SK-N-SH (cell line): ENCODE results near the gene BCR. TPM values are rescaled to one million over a fixed set of nuclear protein-coding genes. Genes with fewer than 3 reads are reported as not detected.

ENCODE experiments used
- CTCF ChIA-PET: fragments of 300-600, 350-600 bp; formaldehyde crosslinking; extraction: SDS; loops from one replicate; lab custom pipeline; 2021; lab: Yijun Ruan, JAX
- POLR2A ChIA-PET: fragments of 350-600 bp; sonication (Branson Sonifier 250); formaldehyde crosslinking; extraction: SDS; loops from one replicate; lab custom pipeline; 2020; ENCODE audit warnings: antibody characterized with exemption, inconsistent platforms; lab: Yijun Ruan, JAX
- DNase-seq: peaks from one replicate; pipeline ENCODE4 v3.0.0; 2012
- H2AFZ ChIP-seq: fragments of 200-600 bp; sonication (generic); 2 replicates; pipeline ENCODE4 v1.8.1; 2016; ENCODE audit warnings: antibody characterized with exemption, mild to moderate bottlenecking, low read depth
- H3F3A ChIP-seq: fragments of 200-600 bp; sonication (generic); replicated peaks from 2 replicates; pipeline ENCODE3; 2016; ENCODE audit warnings: antibody characterized with exemption, mild to moderate bottlenecking; ENCODE audit not compliant: insufficient read depth
- H3K27ac ChIP-seq, 2 experiments: fragments of 200-500 bp in 1 of 2; fragments of 200-600 bp in 1 of 2; sonication (Bioruptor generic) in 1 of 2; sonication (generic), shearing (Covaris generic) in 1 of 2; 2 replicates each; pipeline versions ENCODE4 v1.5.1 to v1.6.1; 2014 to 2016; ENCODE audit warnings: low read depth in 2 of 2, inconsistent platforms in 1 of 2, low read length in 1 of 2, mild to moderate bottlenecking in 1 of 2, mixed read lengths in 1 of 2
- H3K27me3 ChIP-seq: fragments of 200-600 bp; sonication (generic), shearing (Covaris generic); 2 replicates; pipeline ENCODE4 v1.6.1; 2016; ENCODE audit warnings: mixed run types; ENCODE audit not compliant: insufficient read depth
- H3K36me3 ChIP-seq, 2 experiments: fragments of 200-500 bp in 1 of 2; fragments of 200-600 bp in 1 of 2; sonication (Bioruptor generic) in 1 of 2; sonication (generic) in 1 of 2; replicated peaks in 1 of 2; 2 replicates each; pipeline versions ENCODE3 to v1.5.1; 2014 to 2016; ENCODE audit warnings: low read length in 1 of 2, mild to moderate bottlenecking in 1 of 2; ENCODE audit not compliant: insufficient read depth in 2 of 2, control insufficient read depth in 1 of 2
- H3K4me1 ChIP-seq, 2 experiments: fragments of 200-500 bp in 1 of 2; fragments of 200-600 bp in 1 of 2; sonication (Bioruptor generic) in 1 of 2; sonication (generic), shearing (Covaris generic) in 1 of 2; 2 replicates each; pipeline versions ENCODE4 v1.5.1 to v1.6.1; 2014 to 2016; ENCODE audit warnings: low read depth in 1 of 2, low read length in 1 of 2, mixed run types in 1 of 2; ENCODE audit not compliant: insufficient read depth in 2 of 2, control insufficient read depth in 1 of 2
- H3K4me2 ChIP-seq: fragments of 200-600 bp; sonication (generic), shearing (Covaris generic); 2 replicates; pipeline ENCODE4 v1.6.1; 2017; ENCODE audit warnings: mixed run types
- H3K4me3 ChIP-seq, 2 experiments: fragments of 200-500 bp in 1 of 2; fragments of 200-600 bp in 1 of 2; sonication (Bioruptor generic) in 1 of 2; sonication (generic), shearing (Covaris generic) in 1 of 2; 2 replicates each; pipeline versions ENCODE4 v1.5.1 to v1.8.1; 2014 to 2016; ENCODE audit warnings: low read depth in 2 of 2, inconsistent platforms in 1 of 2, low read length in 1 of 2, mild to moderate bottlenecking in 1 of 2, mixed read lengths in 1 of 2, moderate library complexity in 1 of 2
- H3K79me2 ChIP-seq: fragments of 200-600 bp; sonication (generic); 2 replicates; pipeline ENCODE4 v1.8.1; 2017; ENCODE audit warnings: mild to moderate bottlenecking; ENCODE audit not compliant: insufficient read depth
- H3K9ac ChIP-seq: fragments of 200-600 bp; sonication (generic); 2 replicates; pipeline ENCODE4 v1.6.1; 2017; ENCODE audit warnings: mixed run types
- H3K9me2 ChIP-seq: fragments of 200-600 bp; sonication (generic); 2 replicates; pipeline ENCODE4 v1.6.1; 2017; ENCODE audit warnings: mixed run types
- H3K9me3 ChIP-seq: fragments of 200-600 bp; sonication (generic); 2 replicates; pipeline ENCODE4 v1.6.1; 2017; ENCODE audit warnings: mixed run types, mild to moderate bottlenecking, moderate library complexity
- H4K20me1 ChIP-seq: fragments of 200-600 bp; sonication (generic); 2 replicates; pipeline ENCODE4 v1.6.1; 2017; ENCODE audit warnings: mild to moderate bottlenecking, mixed run types; ENCODE audit not compliant: insufficient read depth
- EZH2phosphoT487 ChIP-seq: fragments of 200-600 bp; sonication (generic); IDR thresholded peaks from 2 replicates; pipeline ENCODE4 v1.6.1; 2017; ENCODE audit warnings: low read depth, mixed run types, mild to moderate bottlenecking, antibody characterized with exemption, moderate library complexity, borderline replicate concordance
- GATA2 ChIP-seq: sonication (generic); formaldehyde crosslinking; IDR thresholded peaks from 2 replicates; pipeline ENCODE4 v1.5.0; 2020; ENCODE audit warnings: mild to moderate bottlenecking, missing genetic modification reagents
- IRF3 ChIP-seq: fragments of 150-350 bp; IDR thresholded peaks from 2 replicates; pipeline ENCODE4 v1.6.1; 2016; ENCODE audit warnings: mild to moderate bottlenecking, low read depth, low read length
- MAX ChIP-seq: IDR thresholded peaks from 2 replicates; pipeline ENCODE4 v1.4.0; 2012; ENCODE audit warnings: low read depth
- NFIC ChIP-seq: IDR thresholded peaks from 2 replicates; pipeline ENCODE4 v1.4.0; 2012; ENCODE audit warnings: borderline replicate concordance
- PBX3 ChIP-seq: IDR thresholded peaks from 2 replicates; pipeline ENCODE4; 2012
- RAD21 ChIP-seq: IDR thresholded peaks from 2 replicates; pipeline ENCODE4 v1.6.1; 2012; ENCODE audit warnings: mild to moderate bottlenecking, low read length
- RCOR1 ChIP-seq: fragments of 150-350 bp; IDR thresholded peaks from 2 replicates; pipeline ENCODE4 v1.6.1; 2017; ENCODE audit warnings: antibody characterized with exemption, low read length
- TCF12 ChIP-seq: IDR thresholded peaks from 2 replicates; pipeline ENCODE4 v1.4.0; 2012
- USF1 ChIP-seq: IDR thresholded peaks from 2 replicates; pipeline ENCODE4 v1.4.0; 2012; ENCODE audit warnings: low read depth, borderline replicate concordance
- USF2 ChIP-seq: fragments of 150-350 bp; IDR thresholded peaks from 2 replicates; pipeline ENCODE4 v1.6.1; 2017; ENCODE audit warnings: antibody characterized with exemption, low read length, low read depth, borderline replicate concordance
- WGBS: methylation state at CpG from one replicate; pipeline ENCODE4 v1.1.6; 2017; ENCODE audit warnings: low lambda C conversion rate; 5-methylcytosine and 5-hydroxymethylcytosine counted together
- polyA plus RNA-seq, 3 experiments: library from polyadenylated mRNA; depleted of rRNA; stranded (reverse); fragments of >200 nt; gene quantifications; 2 replicates each; pipeline ENCODE4 v1.2.3, GENCODE V29; 2012

Gene BCR
- polyA plus RNA-seq, 1 of the 3 experiments (the other 2 are of a cell fraction) = 50.9 TPM

- TF ChIP-seq USF2 = no peak
- TF ChIP-seq EZH2phosphoT487 = no peak
- TF ChIP-seq GATA2 (CRISPR knock-in tag) = no peak
- TF ChIP-seq RAD21 = no peak
- no peak for TF ChIP-seq RCOR1
- no peak for TF ChIP-seq IRF3
- no peak for TF ChIP-seq MAX
- peak; percentile 13; the same call in 1 of the 2 replicates for TF ChIP-seq TCF12
Observed at GRCh38 chr22:23305321-23305910, 125.1 kb downstream of the BCR start (continued).

GRCh38 chr22:23305922-23306374, 125.6 kb downstream of the BCR start:
- Histone ChIP-seq H3K9me3 (no peaks in the 10 kb centered on the region), H3K27ac (peak overlapping the region; percentile 42 to 62), H3K27me3 (no peaks in the 10 kb centered on the region), H3K36me3 (peaks cover 0 to 11% of the 10 kb centered on the region in 2 experiments), H3K9me2 (no peaks in the 10 kb centered on the region), H2AFZ (no peak overlapping the region), H3K9ac (no peak overlapping the region), H4K20me1 (no peaks in the 10 kb centered on the region), H3K79me2 (no peaks in the 10 kb centered on the region), H3F3A (peaks cover 4% of the 10 kb centered on the region), H3K4me2 (peak overlapping the region; percentile 52), H3K4me3 (no peak overlapping the region), H3K4me1 (peaks cover 12 to 18% of the 10 kb centered on the region in 2 experiments; a peak in 2 of 4 replicates)
- 74% methylated on average over 10 of the region's 11 CpGs for WGBS
- TF ChIP-seq USF1 = no peak
- no peak for TF ChIP-seq EZH2phosphoT487
- peak; percentile 47; the same call in 1 of the 2 replicates for TF ChIP-seq NFIC
- 0 out of 2 replicates have a peak, but pooled peaks have one; percentile 16 for TF ChIP-seq PBX3
- peak; percentile 75 for DNase-seq
- ChIA-PET POLR2A (no interaction called here), CTCF (interaction anchor here (0.9 to 1.6 kb wide), 6 partner anchors 15 to 463 kb away, joined by 3 to 12 read pairs (median 3); no protein-coding TSS in a partner anchor)
